K562 (cell line): ENCODE measurements around the gene SEMA5A.

Experiments
- DPF2 ChIP-seq: fragments of 450-650 bp; IDR thresholded peaks from 2 replicates; pipeline ENCODE4 v1.6.1; 2016
- EHMT2 ChIP-seq: fragments of 450-650 bp; IDR thresholded peaks from 2 replicates; pipeline ENCODE4 v1.6.1; 2018; ENCODE audit warnings: antibody characterized with exemption
- EZH2 ChIP-seq: IDR thresholded peaks from 2 replicates; pipeline ENCODE4 v1.6.1; 2012; ENCODE audit warnings: low read depth, mild to moderate bottlenecking, inconsistent platforms, low read length, borderline replicate concordance
- HDAC2 ChIP-seq: fragments of 450-650 bp; IDR thresholded peaks from 2 replicates; pipeline ENCODE4 v1.6.1; 2016; ENCODE audit warnings: mild to moderate bottlenecking
- NFIC ChIP-seq: fragments of 450-650 bp; IDR thresholded peaks from 2 replicates; pipeline ENCODE4 v1.6.1; 2017; ENCODE audit warnings: mild to moderate bottlenecking, inconsistent platforms
- RBM39 ChIP-seq: fragments of 200-400 bp; formaldehyde crosslinking; optimal IDR thresholded peaks from 2 replicates; pipeline ENCODE3; 2018; ENCODE audit warnings: low read depth, low read length
- SP1 ChIP-seq: sonication (generic); formaldehyde crosslinking; IDR thresholded peaks from 2 replicates; pipeline ENCODE4 v1.8.1; 2022; ENCODE audit warnings: mild to moderate bottlenecking, missing genetic modification reagents
- TF ChIP-seq, protein P1 (sequence below), 3 experiments: IDR thresholded peaks in 2 of 3; conservative IDR thresholded peaks in 1 of 3; 2 replicates each; pipeline ENCODE4 v1.5.1; 2011 to 2012; ENCODE audit warnings: low read length in 3 of 3, mild to moderate bottlenecking in 3 of 3, control low read depth in 2 of 3, improper control_type of control experiment in 1 of 3, inconsistent platforms in 1 of 3, low read depth in 1 of 3, mixed read lengths in 1 of 3, moderate library complexity in 1 of 3; ENCODE audit not compliant: insufficient read depth in 2 of 3
- TF ChIP-seq, protein P2 (sequence below), 2 experiments: fragments of 450-650 bp in 1 of 2; IDR thresholded peaks; 2 replicates each; pipeline ENCODE4 v1.6.1; 2011 to 2017; ENCODE audit warnings: low read depth in 2 of 2, antibody characterized with exemption in 1 of 2, borderline replicate concordance in 1 of 2, low read length in 1 of 2, mild to moderate bottlenecking in 1 of 2, mixed read lengths in 1 of 2; ENCODE audit not compliant: control insufficient read depth in 1 of 2

DNA sequence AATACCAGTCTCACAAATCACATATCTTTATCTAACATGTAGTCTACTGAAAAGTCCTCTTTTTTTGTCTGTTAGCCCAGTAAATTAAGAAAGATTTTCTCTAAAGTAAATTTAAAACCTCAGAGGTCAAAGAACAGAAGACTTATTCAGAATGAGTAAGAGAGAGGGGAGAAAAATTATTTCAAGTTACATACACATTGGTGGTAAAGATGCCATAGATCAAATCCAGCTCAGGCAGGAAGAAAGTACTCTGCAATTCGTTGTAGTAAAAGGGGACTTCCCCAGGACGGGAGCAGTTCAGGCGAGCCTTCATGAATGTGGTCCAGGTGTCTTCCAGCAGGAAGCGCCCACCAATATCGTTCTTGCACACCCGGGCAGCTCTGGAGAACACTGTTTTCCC lies 344.1 kb downstream of the SEMA5A start:
- TF ChIP-seq, protein P1, sequence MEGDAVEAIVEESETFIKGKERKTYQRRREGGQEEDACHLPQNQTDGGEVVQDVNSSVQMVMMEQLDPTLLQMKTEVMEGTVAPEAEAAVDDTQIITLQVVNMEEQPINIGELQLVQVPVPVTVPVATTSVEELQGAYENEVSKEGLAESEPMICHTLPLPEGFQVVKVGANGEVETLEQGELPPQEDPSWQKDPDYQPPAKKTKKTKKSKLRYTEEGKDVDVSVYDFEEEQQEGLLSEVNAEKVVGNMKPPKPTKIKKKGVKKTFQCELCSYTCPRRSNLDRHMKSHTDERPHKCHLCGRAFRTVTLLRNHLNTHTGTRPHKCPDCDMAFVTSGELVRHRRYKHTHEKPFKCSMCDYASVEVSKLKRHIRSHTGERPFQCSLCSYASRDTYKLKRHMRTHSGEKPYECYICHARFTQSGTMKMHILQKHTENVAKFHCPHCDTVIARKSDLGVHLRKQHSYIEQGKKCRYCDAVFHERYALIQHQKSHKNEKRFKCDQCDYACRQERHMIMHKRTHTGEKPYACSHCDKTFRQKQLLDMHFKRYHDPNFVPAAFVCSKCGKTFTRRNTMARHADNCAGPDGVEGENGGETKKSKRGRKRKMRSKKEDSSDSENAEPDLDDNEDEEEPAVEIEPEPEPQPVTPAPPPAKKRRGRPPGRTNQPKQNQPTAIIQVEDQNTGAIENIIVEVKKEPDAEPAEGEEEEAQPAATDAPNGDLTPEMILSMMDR (IDR thresholded peaks at IDR 0.05 in 2 of 3, conservative IDR thresholded peaks at IDR 0.05 in 1 of 3; ENCODE audit: insufficient read depth in 2 of 3, low read depth in 1 of 3, low read length in 3 of 3) = no peak
- TF ChIP-seq EZH2 (no peak), RBM39 (no peak), EHMT2 (no peak), DPF2 (no peak), NFIC (no peak), SP1 (CRISPR knock-in tag) (no peak), HDAC2 (no peak)
- TF ChIP-seq, protein P2, sequence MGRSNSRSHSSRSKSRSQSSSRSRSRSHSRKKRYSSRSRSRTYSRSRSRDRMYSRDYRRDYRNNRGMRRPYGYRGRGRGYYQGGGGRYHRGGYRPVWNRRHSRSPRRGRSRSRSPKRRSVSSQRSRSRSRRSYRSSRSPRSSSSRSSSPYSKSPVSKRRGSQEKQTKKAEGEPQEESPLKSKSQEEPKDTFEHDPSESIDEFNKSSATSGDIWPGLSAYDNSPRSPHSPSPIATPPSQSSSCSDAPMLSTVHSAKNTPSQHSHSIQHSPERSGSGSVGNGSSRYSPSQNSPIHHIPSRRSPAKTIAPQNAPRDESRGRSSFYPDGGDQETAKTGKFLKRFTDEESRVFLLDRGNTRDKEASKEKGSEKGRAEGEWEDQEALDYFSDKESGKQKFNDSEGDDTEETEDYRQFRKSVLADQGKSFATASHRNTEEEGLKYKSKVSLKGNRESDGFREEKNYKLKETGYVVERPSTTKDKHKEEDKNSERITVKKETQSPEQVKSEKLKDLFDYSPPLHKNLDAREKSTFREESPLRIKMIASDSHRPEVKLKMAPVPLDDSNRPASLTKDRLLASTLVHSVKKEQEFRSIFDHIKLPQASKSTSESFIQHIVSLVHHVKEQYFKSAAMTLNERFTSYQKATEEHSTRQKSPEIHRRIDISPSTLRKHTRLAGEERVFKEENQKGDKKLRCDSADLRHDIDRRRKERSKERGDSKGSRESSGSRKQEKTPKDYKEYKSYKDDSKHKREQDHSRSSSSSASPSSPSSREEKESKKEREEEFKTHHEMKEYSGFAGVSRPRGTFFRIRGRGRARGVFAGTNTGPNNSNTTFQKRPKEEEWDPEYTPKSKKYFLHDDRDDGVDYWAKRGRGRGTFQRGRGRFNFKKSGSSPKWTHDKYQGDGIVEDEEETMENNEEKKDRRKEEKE (IDR thresholded peaks at IDR 0.05; ENCODE audit: borderline replicate concordance in 1 of 2, control insufficient read depth in 1 of 2, low read depth in 2 of 2, low read length in 1 of 2) = no peak
